CD4-positive, alpha-beta T cell treated with Interleukin-15 for 4 hours (primary cell): ENCODE measurements around the gene SOD2.
"Not testable (repeated sequence)": the region's sequence is repeated elsewhere in the genome, so short reads cannot be mapped to it uniquely, and the experiment has no call there.

Experiments
- DNase-seq: peaks from one replicate; pipeline ENCODE4 v3.0.0-alpha.2; 2020; ENCODE audit warnings: low spot score

Gene SOD2

GRCh38 chr6:159693128-159693893, at the start of gene SOD2:
SOD2 (minus strand) TSS chr6:159693241; CDS start chr6:159693167, 74 bp downstream.
- DNase-seq, result peak; percentile 80

- DNase-seq, result no peak
Measured at GRCh38 chr6:159742165-159742564, 49.1 kb upstream of the SOD2 start.

- no peak for DNase-seq
Measured at GRCh38 chr6:159739341-159739740, 46.3 kb upstream of the SOD2 start.

- DNase-seq, result no peak
Measured at GRCh38 chr6:159736908-159737307, 43.9 kb upstream of the SOD2 start.

- DNase-seq, result not testable (repeated sequence)
Measured at GRCh38 chr6:159733395-159733794, 40.4 kb upstream of the SOD2 start.

- not testable (repeated sequence) for DNase-seq
Measured at GRCh38 chr6:159732550-159732949, 39.5 kb upstream of the SOD2 start.

- no peak for DNase-seq
Measured at GRCh38 chr6:159730332-159730676, 37.3 kb upstream of the SOD2 start.

- no peak for DNase-seq
Measured at GRCh38 chr6:159729598-159730331, 36.7 kb upstream of the SOD2 start.

- peak; percentile 13 for DNase-seq
Measured at GRCh38 chr6:159728531-159728964, 35.5 kb upstream of the SOD2 start.

- no peak for DNase-seq
Measured at GRCh38 chr6:159727717-159728445, 34.8 kb upstream of the SOD2 start.

GRCh38 chr6:159726918-159727716, 34.1 kb upstream of the SOD2 start, which contains the start of gene WTAP:
WTAP (plus strand) TSS chr6:159727506; CDS start chr6:159736266, 8,760 bp downstream.
- DNase-seq, result peak; percentile 96

GRCh38 chr6:159726255-159726917, 33.3 kb upstream of the SOD2 start:
- DNase-seq, result no peak

- DNase-seq, result not testable (repeated sequence)
Measured at GRCh38 chr6:159725208-159725607, 32.2 kb upstream of the SOD2 start.

- no peak for DNase-seq
Measured at GRCh38 chr6:159724778-159725177, 31.7 kb upstream of the SOD2 start.

- DNase-seq, result no peak
Measured at GRCh38 chr6:159723259-159723658, 30.2 kb upstream of the SOD2 start.

GRCh38 chr6:159722655-159723054, 29.6 kb upstream of the SOD2 start:
- no peak for DNase-seq

- not testable (repeated sequence) for DNase-seq
Measured at GRCh38 chr6:159721981-159722380, 28.9 kb upstream of the SOD2 start.

- peak; percentile 70 for DNase-seq
Measured at GRCh38 chr6:159720708-159721107, 27.7 kb upstream of the SOD2 start.

- DNase-seq, result no peak
Measured at GRCh38 chr6:159719287-159719686, 26.2 kb upstream of the SOD2 start.

GRCh38 chr6:159718634-159719033, 25.6 kb upstream of the SOD2 start:
- DNase-seq, result no peak
